GM19193 (cell line): Measurements from ENCODE around the gene FAM107B.

ENCODE experiments used
- POLR2A ChIP-seq: IDR thresholded peaks from 4 replicates; pipeline ENCODE4 v1.6.1; 2011; ENCODE audit not compliant: insufficient read depth, insufficient read length; ENCODE audit errors: extremely low read depth

FAM107B gene

DNA sequence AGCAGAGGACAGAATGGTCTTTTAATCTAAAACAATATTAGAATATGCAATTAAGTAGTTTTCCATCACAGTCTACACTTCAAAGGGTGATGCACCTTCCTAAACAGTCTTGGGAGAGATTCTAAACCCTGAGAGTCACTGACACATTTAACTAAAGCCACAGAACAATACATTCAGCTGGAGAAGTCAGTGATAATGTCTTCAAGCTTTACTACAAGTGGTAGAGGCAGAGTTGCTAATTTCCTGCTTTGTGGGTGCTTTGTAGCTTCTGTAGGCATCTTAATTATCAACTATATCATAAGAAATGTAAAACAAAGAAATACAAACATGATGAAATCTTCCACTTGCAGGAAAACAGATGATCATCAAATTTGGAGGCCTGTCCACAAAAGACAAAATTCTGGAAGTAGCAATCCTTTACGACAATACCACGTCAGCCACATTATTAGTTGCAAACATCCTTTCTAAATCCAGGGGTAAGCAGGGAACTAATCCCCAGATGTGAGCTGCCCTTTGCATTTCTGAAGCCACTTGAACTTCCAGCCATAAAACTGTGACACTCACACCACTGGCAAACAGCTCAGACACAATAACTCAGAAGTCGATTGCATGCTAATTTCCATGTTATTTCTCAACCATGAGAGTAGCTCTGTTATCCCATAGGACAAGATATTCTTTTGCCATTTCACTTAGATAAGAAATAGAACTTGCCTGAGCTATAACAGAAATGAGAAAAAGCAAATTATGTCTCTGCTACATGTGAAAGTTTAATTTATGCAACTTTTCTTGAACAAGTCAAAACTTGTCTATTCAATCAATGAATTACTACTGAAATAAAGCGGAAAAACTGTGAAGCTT is 212.2 kb downstream of the FAM107B start:
- TF ChIP-seq POLR2A = no peak

GRCh38 chr10:14560791-14561765 is 213.6 kb downstream of the FAM107B start:
- TF ChIP-seq POLR2A = no peak

- no peak for TF ChIP-seq POLR2A
Measured at GRCh38 chr10:14560274-14560673, 214.4 kb downstream of the FAM107B start.

- TF ChIP-seq POLR2A = no peak
Measured at GRCh38 chr10:14558025-14558424, 216.7 kb downstream of the FAM107B start.

- TF ChIP-seq POLR2A = no peak
Measured at GRCh38 chr10:14557567-14557966, 217.1 kb downstream of the FAM107B start.

DNA sequence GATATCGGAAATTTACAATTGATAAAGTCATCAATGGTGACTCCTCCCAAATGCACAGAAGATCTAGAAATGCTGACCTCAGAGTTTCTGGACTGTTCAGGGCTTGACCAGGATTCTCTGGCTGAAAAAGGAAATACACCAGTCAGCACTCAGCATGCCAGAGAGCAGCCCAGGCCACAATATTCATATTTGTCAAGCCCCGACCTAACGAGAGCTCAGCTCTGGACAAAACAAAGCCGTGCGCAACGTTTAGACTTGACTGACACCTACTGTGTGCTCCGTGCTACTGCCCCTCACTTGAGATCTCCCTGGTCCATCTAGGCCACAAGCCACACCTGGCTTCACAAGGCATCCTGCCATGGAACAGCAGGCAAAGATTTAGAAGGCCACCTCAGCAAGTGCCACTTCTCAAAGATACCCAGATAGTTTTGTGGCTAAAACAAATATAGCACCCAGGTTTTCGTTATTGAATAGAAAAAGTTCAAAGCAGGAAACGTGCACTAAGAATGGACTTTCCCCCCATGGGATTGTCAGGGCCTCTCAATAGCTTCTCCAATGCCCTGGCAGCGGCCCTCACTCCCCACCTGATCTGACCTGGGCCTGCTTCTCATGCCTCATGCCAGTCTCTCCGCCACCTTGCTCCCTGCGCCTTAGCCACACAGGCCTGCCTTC is 218.3 kb downstream of the FAM107B start:
- TF ChIP-seq POLR2A = no peak

DNA sequence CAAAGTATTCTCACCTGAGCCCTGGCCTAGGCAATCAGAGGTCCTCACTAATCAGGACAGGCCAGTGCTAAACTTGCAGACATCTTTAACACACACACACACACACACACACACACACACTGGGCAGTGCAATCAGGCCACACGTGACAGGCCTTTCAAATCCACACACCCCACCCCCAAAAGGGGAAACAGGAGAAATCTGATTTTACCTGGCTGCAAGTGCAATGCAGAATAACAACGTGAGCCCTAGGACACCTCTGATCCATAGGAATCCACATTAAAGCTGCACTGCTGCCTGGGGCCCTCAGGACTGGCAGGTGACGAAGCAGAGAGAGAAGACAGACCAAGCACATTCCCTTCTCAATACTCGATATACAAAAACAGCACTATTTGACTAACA is 218.9 kb downstream of the FAM107B start:
- no peak for TF ChIP-seq POLR2A

DNA sequence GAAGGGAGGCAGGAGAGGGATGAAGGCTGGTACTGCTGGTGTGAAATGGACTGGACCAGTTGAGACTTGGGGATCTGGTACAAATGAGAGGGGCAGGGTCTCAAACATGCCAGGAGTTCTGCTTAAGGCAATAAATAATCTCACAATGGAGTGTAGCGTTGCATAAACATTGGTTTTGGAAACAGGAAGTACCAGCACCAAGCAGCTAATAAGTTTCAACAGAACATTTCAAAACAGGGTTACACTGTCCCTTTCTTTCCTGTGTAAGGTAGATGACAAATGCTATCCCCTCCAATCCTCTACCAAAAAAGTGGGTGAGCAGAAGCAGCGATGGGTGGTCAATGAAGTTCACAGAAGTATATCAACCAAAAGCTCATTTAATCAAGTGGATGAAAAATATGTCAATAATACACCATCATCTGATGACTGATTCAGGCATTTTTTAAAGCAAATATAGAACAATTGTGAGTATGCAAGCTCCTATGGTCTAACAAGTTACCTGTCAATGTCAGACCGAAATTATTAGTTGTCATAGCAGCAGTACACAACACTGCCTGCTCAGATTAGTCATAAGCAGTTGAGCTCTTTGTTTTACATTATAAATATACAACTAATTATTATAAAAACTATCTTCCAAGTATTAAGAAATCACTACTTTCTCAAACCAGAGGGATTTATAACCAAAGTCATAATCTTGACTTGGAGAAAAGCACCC is 220.0 kb downstream of the FAM107B start:
- no peak for TF ChIP-seq POLR2A

GRCh38 chr10:14554091-14554490 is 220.6 kb downstream of the FAM107B start:
- TF ChIP-seq POLR2A = no peak

DNA sequence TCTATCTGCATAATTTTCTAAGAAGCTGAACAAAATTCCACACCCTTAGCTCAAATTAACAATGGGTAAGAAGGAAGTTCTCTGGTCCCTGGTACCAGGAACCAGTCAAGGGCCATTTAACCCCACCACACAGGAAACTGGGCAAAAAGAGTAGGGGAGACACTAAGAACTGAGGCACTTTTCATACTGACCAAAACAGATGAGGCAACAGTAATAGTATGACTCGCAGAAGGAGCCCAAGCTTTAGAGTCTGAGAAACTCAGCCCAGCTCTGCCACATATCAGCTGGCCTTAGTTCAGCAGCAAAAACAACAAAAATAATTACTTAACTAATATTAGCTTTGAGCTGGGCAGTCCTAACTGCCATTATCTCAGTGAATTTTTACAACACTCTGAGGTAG is 221.2 kb downstream of the FAM107B start:
- TF ChIP-seq POLR2A = no peak

DNA sequence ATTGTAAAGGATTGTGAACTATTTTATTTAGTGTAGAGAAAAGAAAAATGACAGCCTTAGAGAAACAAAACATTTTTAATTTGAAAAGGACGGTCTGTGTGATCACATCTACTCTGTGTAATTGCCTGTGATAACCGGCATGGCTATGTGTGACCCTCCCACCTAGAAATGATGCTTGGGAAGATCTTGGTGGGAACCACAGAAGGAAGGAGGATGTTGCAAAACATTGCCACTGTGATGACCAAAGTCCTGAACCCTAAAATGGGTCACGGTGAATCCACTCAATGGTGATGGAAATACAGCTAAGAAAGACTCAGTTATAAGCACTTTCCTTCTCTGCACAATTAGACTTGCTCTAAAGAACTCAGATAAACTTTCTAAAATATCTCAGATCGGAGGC is 222.7 kb downstream of the FAM107B start:
- no peak for TF ChIP-seq POLR2A

GRCh38 chr10:14550471-14550981 is 224.2 kb downstream of the FAM107B start:
- TF ChIP-seq POLR2A = no peak

GRCh38 chr10:14549496-14549895 is 225.2 kb downstream of the FAM107B start:
- no peak for TF ChIP-seq POLR2A

- TF ChIP-seq POLR2A = no peak
Measured at GRCh38 chr10:14548970-14549369, 225.7 kb downstream of the FAM107B start.
